G401 (cell line): ENCODE data around the gene FLYWCH2. TPM values are rescaled to one million over a fixed set of nuclear protein-coding genes. Genes with fewer than 3 reads are reported as not detected.

Source experiments
- DNase-seq: peaks from one replicate; pipeline ENCODE4 v3.0.0-alpha.2; 2015; ENCODE audit warnings: low spot score
- in situ Hi-C: cut with HindIII; loops from 2 replicates; pipeline ENCODE4 v1.10.0; 2016; ENCODE audit warnings: low sequenced_read_pairs, mixed read lengths
- total RNA-seq: library from RNA; depleted of rRNA; stranded (reverse); fragments of >200 nt; shearing (Covaris generic); gene quantifications from 2 replicates; pipeline ENCODE4 v1.2.3, GENCODE V29; 2014

Gene FLYWCH2
- total RNA-seq, 1 experiment from 2014 or later = 91.6 TPM

GRCh38 chr16:2874032-2874911, 8.7 kb upstream of the FLYWCH2 start:
- no peak for DNase-seq
- in situ Hi-C loops = no loop called here

- in situ Hi-C loops = no loop called here
- peak; percentile 85 for DNase-seq
These were observed 8.1 kb upstream of the FLYWCH2 start for GRCh38 chr16:2874912-2875362.

- no peak for DNase-seq
- in situ Hi-C loops = no loop called here
These were observed 3.0 kb upstream of the FLYWCH2 start for GRCh38 chr16:2879854-2880508.

GRCh38 chr16:2881783-2882649, 999 bp upstream of the FLYWCH2 start:
- DNase-seq = peak; percentile 34
- in situ Hi-C loops = no loop called here

GRCh38 chr16:2883458-2883908, 468 bp downstream of the FLYWCH2 start:
- peak; percentile 37 for DNase-seq
- in situ Hi-C loops = no loop called here

- in situ Hi-C loops = no loop called here
- no peak for DNase-seq
These were observed 1.0 kb downstream of the FLYWCH2 start for GRCh38 chr16:2884041-2884451.

GRCh38 chr16:2894231-2894630, 11.2 kb downstream of the FLYWCH2 start:
- in situ Hi-C loops = no loop called here
- DNase-seq = no peak

- in situ Hi-C loops = no loop called here
- DNase-seq = no peak
These were observed 12.8 kb downstream of the FLYWCH2 start for GRCh38 chr16:2895813-2896212.

GRCh38 chr16:2896480-2897010, 13.5 kb downstream of the FLYWCH2 start:
- in situ Hi-C loops = no loop called here
- no peak for DNase-seq

GRCh38 chr16:2897110-2897509, 14.1 kb downstream of the FLYWCH2 start:
- no peak for DNase-seq
- in situ Hi-C loops = no loop called here

- in situ Hi-C loops = no loop called here
These were observed 16.0 kb downstream of the FLYWCH2 start for GRCh38 chr16:2898831-2899563.

GRCh38 chr16:2899564-2900072, 16.6 kb downstream of the FLYWCH2 start:
- in situ Hi-C loops = no loop called here

More at GRCh38 chr16:2898831-2899563, 16.0 kb downstream of the FLYWCH2 start:
- no peak for DNase-seq

GRCh38 chr16:2900526-2901075, 17.6 kb downstream of the FLYWCH2 start:
- in situ Hi-C loops = no loop called here
- DNase-seq = no peak

More at GRCh38 chr16:2899564-2900072, 16.6 kb downstream of the FLYWCH2 start:
- DNase-seq = no peak

- in situ Hi-C loops = no loop called here
- no peak for DNase-seq
These were observed 19.5 kb downstream of the FLYWCH2 start for GRCh38 chr16:2902337-2903130.

- DNase-seq = peak; percentile 90
- in situ Hi-C loops = no loop called here
These were observed 21.3 kb downstream of the FLYWCH2 start for GRCh38 chr16:2904100-2904921.

GRCh38 chr16:2904922-2905240, 21.9 kb downstream of the FLYWCH2 start:
- DNase-seq = no peak
- in situ Hi-C loops = no loop called here
